ENCODE results near the gene CCDC38.
"Not testable (repeated sequence)": the region's sequence is repeated elsewhere in the genome, so short reads cannot be mapped to it uniquely, and the experiment has no call there.

CCDC38 gene

DNA sequence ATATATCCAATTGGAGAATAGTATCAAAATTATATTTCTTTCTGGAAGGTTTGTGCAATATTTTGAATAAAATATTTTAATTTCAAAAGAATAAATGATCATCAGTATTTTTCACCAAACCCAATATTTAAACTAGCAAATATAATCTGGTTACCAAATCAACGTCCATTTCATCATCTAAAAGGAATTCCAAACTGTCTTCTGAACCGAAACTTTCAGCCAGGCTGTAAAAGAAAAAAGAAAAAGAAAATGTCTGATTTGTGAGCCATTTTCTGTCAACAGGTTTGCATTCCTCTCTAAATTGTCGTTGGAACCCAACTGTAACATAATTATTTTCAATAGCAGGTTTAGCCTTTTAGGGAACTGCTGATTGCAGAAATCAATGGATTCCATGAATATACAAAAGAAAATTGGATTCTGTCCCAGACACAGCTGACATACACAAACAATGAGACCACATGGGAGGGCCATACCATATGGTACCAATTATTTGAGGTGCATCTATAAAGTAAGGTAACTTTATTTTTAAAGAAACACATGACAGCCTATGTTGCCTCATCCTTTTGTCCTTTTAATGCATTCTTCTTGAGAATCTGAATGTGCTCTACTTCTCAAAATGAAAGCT, 61.0 kb downstream of the CCDC38 start:
- FAIRE-seq = peak; percentile 70

DNA sequence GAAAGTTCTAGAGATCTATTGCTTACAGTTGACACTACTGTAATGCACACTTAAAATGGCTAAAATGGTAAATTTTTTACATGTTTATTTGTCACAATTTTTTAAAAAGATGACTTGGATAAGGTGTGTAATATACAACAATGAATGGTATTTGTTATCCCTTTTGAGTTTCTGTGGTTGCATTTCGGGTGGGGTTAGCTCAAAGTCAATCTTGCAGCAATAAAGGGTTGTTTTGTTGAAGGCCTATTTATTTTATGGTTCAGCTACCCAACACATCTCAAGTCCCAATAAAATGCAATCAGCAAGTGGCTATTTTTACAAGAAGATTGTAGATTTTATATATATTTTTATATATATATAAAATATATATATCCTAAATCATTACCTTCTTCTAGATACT, 61.5 kb downstream of the CCDC38 start:
- no peak for FAIRE-seq

DNA sequence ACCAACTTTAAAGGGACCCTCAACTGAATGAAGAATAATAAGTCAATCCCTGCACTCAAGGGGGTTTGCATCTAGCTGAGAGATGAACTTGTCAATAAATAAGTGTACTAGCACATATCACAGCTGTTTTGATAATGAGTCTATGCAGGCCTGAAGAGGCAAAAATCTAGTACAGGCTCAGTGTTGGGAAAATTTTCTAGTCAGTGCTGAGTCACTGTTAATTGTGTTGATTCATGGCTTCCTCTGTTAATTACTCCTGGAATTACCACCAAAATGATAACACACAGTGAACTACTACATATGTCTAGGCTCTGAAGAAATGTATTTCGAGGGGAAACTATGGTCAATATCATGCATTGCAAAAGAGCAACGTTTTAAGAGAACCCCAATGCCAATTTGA, 64.8 kb downstream of the CCDC38 start:
- no peak for FAIRE-seq

DNA sequence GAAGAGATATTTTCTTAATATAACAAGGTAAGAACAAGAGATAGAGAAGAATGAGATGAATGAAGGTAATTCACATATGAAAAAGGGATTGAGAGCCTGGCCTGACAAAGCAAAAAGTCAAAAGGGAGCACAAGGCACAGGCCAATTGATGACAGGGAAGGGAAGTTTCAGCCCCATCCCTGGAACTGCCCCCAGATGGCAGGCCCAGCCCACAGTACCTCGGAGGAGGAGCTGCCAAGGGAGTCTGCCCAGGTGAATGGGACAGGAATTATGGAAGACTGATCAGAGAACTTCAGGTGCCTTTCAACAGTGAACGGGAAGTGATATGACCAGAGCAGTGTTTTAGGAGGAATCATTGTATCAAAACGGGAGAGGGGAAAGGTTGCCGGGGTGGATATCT, 68.0 kb downstream of the CCDC38 start:
- FAIRE-seq = no peak

DNA sequence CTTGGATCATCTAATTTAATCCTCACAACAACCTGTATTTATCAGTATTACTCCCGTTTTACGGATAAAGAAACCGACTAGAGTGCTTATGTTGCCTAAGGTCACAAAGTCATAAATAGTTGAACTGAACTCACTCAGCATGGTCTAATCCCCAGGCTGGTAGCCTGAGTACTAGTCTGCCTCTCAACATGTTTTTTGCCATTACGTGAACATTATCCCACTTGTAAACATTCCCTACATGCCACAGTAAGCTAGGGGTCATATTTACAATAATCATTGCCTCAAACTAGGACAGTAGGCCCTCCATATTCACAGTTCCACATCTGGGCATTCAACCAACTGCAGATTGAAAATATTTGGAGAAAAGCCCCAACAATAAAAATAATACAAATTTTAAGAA, 71.5 kb downstream of the CCDC38 start:
- FAIRE-seq = no peak

DNA sequence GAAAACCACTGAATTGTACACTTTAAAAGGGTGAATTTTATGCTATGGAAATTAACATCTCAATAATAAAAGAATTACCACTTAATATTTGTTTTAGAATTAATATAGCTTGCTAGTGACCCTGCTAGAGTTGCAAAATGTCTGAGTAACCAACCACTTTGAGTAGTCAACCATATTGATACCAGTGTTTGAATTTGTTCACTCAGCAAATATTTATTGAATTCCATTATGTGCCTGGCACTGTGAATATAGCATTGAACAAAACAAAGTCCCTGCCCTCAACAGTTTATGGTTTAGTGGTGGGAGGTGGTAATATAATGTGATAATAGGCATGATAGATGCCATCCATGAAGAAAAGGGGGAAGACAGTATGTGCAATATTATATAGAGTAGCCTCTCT, 79.1 kb downstream of the CCDC38 start:
- FAIRE-seq = no peak

DNA sequence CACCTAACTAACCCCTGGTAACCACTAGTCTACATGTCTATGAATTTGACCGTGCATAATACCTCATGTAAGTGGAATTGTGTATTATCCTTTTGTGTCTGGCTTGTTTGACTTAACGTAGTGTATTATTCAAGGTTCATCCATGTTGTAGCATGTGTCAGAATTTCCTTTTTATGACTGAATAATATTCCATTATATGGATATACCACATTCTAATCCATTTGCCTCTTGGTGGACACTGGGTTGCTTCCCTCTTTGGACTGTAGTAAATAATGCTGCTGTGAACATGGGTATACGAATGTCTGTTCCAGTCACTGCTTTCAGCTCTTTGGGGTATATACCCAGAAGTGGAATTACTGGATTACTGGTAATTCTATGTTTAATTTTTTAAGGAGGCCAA, 80.4 kb downstream of the CCDC38 start:
- FAIRE-seq = no peak

DNA sequence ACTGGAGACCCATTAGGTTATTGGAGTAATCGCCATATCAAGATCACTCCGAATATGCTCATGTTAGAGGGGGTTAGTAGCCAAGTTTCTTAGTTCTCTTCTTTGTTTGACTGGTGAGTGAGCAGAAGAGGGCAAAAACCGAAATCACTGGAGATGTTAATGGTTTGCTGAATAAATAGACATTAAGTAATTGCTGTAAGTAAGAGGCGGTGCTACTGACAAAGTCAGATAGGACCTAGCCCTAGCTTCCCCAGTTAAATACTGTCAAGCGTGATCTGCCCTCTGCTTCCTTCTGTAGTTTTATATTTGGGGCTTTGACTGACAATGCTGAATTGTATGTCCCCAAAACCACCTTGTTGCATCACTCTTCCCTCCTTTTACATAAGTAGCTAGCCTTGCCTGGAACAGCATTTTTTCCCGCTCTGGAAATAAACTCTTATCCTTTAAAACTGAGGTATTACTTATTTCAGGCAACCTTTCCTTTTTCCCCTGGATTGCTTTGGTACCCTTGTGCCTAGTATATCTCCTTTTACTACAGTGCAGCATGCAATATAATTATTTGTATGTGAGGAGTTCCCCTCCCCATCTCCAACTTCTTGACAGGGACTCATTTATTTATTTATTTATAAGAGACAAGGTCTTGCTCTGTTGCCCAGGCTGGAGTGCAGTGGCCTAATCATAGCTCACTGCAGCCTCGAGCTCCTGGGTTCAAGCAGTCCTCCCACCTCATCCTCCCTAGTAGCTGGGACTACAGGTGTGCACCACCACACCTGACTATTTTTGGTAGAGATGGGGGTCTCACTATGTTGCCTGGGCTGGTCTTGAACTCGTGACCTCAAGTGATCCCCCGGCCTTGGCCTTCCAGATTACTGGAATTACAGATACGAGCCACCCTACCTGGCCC, 82.2 kb downstream of the CCDC38 start:
- no peak for FAIRE-seq

DNA sequence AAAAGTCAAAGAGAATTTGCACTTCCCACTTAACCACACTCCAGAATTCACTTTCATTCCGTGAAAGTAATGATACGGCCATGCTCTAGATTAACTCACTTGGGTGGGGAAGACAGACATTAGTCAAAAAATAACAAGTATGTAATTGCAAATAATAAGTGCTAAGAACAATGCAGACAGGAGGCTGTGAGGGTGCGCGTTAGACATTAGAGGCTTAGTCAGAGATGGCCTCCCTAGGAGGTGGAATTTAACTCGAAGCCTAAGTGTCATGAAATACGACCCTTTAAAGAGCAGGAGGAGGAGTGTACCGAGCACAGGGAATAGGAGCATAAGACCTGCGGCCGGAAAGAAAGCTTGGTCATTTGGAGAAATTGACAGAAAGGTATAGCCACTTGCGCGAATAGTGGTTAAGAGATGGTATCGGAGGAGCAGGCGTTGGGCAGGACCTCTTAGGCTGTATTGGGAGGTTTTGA, 83.0 kb downstream of the CCDC38 start:
- FAIRE-seq = no peak

DNA sequence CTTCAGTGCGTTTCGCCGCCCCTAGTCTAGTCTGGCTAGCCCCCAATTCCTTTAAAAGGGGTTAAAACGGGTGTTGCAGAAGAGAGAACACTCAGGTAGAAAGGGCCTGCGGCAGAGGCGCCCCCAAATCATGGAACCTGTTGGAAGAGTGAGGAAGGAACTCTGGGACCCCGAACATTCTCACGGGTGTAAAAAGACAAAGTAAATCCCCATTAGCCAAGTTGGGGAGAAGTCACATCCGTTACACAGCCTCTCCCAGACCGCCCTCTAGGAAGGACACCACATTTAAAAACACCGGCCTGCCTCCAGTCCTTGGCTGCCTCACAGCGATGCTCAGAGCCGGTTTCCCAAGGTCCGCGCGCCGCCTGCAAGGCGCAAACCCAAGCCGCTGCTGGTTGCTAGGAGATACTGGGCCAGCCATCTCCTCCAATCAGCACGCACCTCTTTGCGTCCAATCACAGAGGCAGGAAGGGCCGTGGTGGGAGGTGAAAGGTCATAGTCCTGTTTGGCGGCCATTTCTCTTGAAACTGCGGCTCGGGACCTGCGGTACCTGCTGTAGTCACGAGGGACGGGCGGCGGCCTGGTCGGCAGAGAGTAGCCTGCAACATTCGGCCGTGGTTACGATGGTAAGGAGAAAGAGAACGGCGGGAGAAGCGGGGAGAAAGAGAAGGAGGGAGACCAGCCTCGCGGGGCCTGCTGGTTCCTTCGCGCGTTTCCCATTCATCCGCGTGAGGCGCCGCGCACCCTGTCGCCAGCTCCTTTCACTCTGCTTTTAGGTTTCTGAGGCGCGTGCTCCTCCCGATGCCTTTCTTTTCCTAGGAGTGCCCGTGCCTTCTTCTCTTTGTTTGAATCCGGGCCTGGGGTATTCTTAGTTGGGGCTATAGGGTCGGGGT, 83.7 kb downstream of the CCDC38 start, which contains the start of gene SNRPF:
TSS of gene SNRPF (plus strand) at position 502 of the 893 bp plus-strand sequence. CDS start at position 624, 122 bp downstream.
- FAIRE-seq = peak; percentile 94

DNA sequence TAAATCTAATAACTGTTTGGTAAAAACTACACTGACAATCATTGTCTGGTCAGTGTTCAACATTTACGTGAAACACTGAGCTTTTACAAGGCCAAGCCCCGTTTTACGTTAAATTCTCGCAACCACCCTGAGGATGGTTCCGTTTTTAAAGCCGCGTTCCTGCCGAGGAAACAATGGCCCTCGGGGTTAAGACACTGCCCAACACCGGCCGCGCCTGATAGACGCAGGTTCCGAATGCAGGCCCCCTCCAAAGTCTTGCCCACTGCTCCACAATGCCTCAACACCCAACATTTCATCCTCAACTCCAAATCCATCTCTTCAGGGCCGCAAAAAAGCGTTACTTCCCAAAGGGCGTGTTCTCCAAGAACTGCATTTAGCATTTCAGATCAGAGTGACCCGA, 84.6 kb downstream of the CCDC38 start:
- no peak for FAIRE-seq

DNA sequence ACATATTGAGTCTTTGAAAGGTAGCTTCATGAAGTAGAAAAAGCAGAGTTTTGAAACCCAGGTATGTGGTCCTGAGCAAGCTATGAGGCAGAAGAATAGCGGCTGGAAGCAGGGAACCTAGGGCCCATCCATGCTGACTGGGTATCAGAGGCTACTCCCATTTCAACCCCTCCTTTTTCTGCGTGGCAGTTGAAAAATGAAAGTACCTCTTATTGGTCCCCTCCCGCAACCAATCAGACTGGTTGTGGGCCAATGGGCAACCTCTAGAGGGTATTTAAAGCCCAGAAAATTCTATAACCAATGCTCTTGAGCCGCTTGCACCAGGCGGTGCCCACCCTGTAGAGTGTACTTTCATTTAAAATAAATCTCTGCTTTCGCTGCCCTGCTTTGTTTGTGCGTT, 85.3 kb downstream of the CCDC38 start:
- FAIRE-seq = no peak

DNA sequence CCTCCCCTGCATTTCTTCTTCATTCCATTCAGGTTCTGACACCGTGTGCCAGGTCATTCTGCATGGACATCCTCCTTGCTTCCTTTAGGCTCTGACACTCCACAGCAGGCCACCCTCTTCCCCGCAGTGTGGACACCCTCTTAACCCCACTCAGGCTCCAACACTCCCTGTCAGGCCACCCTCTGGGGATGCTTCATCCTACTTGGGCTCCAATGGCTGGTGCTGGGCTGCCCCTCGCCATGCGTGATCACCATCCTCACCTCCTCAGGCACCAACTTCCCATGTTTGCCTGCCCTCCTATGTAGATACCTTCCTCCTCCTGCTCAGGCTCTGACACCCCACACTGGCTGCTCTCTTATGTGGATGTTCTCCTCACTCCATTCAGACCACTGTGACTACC, 90.3 kb downstream of the CCDC38 start:
- no peak for FAIRE-seq

DNA sequence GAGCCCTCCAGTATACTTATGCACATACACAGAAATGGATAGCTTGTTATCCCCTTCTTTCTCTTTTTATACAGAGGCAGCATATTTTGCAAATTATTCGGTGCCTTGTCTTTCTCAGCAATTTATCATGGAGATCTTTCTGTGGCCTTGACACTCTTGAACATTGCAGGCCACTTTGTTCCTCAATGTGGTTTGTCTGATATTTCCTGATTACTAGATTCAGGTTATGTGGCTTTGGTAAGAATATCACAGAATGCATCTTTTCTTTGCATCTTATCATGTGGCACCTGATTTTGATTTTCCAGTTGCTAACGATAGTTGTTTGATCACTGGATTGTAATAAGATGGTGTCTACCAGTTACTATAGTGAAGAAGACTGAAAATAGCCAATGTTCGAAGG, 90.8 kb downstream of the CCDC38 start:
- FAIRE-seq = no peak

DNA sequence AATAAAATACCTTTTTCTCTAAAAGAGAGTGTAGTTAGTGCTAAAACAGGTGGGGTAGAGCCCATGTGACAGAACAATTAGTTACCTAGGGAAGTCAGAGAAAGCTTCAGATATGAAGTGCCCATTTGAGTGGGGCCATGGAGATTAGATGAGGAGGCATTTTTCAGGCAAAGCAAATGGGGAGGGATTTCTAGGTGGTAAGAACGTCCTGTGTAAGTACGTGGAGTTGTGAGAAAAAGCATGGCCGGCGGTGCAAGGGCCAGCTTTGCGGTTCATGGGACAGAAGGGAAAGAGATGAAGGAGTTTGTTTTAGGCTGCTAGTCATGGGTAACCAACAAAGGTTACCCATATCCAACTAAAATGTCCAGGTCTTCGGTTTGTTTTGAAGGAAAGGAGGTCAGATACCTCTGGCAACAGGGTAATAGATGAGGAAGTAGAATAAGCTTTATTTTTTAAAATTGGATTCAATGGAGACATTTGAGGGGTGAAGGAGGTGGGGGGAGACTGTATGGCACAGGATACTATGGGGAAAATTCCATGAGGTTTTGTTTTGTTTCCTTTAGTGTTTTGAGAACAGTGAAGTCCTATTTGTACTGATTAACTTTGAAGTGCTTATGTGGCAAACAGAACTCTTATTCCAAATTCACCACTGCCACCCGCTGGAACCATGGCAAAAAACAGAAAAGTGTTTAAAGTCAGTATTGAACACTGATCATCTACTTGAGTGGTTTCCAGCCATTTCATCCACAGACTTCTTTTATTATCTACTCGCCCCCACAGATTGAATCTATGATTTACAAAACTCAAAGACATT, 93.6 kb downstream of the CCDC38 start:
- peak; percentile 84 for FAIRE-seq

DNA sequence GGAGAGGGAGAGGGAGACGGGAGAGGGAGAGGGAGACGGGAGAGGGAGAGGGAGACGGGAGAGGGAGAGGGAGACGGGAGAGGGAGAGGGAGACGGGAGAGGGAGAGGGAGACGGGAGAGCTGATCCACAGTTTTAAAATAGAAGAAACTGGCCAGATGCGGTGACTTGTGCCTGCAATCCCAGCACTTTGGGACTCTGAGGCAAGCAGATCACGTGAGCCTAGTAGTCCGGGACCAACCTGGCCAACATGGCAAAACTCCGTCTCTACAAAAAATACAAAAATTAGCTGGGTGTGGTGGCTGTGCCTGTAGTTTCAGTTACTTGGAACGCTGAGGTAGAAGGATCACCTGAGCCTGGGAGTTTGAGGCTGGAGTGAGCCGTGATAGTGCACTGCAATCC, 100.0 kb downstream of the CCDC38 start:
- FAIRE-seq = not testable (repeated sequence)

DNA sequence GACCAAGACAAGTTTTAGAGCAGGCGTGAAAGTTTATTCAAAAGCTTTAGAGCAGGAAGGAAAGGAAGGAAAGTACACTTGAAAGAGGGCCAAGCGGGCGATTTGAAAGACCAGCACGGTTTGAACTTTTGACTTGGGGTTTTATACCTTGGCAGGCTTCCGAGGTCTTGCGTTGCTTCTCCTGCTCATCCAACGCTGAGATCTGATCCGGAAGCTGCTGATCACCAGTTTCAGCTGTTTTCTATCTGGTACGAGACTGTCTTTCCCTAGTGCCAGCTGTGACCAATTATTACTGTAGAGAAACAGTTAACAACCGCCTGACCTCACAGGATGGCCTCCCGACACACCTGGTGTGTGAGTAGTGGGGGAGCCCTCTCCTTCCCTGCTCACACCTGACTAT, 104.3 kb downstream of the CCDC38 start:
- no peak for FAIRE-seq

DNA sequence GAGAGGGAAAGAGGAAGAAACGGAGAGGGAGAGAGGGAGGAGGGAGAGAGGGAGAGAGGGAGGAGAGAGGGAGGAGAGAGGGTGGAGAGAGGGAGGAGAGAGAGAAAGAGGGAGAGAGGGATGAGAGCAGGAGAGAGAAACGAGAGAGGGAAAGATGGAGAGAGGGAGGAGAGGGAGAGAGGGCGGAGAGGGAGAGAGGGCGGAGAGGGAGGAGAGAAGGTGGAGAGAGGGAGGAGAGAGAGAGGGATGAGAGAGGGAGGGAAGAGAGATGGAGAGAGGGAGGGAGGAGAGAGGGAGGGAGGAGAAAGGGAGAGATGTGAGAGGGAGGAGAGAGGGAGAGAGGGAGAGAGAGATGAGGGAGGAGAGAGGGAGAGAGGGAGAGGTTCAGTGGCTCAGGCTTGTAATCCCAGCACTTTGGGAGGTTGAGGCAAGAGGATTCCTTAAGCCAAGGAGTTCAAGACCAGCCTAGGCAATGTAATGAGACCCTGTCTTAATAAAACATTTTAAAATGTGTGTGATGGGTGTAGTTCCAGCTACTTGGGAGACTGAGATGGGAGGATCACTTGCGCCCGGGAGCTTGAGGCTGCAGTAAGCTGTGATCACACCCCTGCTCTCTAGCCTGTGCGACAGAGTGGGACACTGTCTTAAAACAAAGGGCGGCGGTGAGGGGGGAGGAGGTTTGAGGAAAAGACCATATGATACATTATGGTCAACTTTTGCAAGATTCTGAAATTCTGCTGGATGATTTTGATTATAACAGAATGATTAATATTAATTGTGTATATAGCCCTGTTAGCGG, 105.0 kb downstream of the CCDC38 start:
- no peak for FAIRE-seq

DNA sequence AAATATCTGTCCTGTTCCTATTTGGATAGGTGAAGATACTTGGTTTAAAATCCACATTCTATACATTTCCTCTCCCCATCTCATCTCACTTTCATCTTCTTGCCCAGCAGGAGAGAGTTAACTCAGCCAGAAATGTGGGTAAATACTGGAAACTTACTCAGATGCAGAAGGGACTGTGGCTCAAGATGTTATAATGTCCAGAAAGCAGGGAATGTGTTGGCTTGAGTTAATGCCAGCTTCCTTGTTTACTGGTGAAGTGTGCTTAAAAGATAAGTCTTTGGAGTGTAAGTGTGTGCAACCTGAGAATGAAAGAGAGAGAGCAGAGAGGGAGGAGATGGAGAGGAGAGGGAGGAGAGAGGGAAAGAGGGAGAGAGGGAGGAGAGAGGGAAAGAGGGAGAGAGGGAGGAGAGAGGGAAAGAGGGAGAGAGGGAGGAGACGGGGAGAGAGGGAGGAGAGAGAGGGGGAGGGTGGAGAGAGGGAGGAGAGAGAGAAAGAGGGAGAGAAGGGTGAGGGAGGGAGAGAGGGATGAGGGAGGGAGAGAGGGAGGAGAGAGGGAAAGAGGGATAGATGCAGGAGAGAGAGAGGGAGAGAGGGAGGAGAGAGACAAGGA, 105.7 kb downstream of the CCDC38 start:
- no peak for FAIRE-seq

DNA sequence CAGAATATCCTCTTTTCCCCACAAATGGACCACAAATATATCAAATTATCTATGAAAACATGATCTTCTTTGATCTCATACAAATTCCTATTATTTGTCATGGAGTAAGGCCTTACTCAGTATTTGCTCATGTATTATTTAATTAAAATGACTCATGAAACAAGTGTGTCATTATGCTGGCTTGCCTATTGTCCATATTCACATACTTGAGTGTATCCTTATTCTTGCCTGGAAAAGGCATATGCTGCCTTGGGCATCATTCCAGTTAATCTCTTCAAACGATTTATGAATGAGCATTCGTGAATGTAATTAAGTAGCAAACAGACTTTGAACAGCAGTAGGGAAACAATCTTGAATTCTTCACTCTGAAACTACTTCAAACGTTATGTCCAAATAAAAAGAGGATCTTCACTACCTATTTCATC, 106.2 kb downstream of the CCDC38 start:
- no peak for FAIRE-seq

DNA sequence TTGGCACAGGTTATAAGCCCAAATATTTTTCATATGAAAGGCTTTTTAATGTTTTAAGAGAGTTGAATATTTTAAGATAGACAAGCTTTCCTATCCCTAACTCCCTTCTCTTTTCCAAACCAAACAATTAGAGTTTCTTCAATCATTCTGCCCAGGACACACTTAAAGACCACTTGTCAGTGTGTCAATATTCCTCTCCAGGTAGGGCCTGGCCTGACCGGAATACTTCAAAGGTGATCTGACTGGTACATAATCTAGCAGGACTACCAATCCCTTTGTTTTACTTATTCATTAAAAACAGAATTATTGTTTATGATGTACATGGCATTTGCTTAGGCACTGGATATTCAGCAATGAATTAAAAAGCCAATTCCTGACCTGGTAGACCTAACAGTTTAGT, 107.8 kb downstream of the CCDC38 start:
- no peak for FAIRE-seq
